Measurements from ENCODE around the gene CFAP54. TPM values are rescaled to one million over a fixed set of nuclear protein-coding genes. Genes with fewer than 3 reads are reported as not detected.

The CFAP54 gene
- polyA plus RNA-seq, 1 donor = 0.44 TPM

GRCh38 chr12:96828169-96828789, 338.9 kb downstream of the CFAP54 start:
- no peak for DNase-seq

DNA sequence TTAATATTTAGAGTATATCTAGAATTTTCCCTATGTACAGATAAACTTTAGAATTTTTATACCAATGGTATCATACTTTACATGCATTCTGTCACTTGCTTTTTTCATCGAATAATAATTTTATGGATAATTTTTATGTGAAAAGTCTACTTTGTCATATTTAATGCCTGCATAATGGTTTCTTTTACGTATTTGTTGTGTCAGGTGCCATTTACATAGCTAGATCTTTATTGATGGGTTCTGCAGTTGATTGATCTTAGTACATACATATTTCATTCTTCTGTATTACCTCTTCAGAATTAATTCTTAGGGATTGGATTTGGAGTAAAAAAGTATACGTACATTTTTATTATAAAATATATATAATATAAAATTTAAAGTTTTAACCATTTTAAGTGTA, 340.0 kb downstream of the CFAP54 start:
- DNase-seq = no peak

DNA sequence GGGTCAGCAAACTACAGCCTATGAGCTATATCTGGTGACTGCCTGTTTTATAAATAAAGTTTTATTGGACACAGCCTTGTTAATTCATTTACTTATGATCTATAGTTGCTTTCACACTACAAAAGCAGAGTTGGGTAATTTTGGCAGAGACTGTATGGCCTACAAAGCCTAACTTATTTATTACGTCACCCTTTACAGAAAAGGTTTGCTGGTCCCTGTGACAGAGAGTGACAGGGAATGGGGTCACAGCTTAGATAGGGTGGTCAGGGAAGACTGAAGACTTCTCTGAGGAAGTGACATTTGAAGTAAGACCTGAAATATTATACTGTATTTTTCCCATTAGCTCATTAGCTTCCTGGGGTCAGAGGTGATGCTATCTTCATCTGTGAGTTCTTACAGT, 342.0 kb downstream of the CFAP54 start:
- no peak for DNase-seq

- DNase-seq = no peak
These were observed 356.9 kb downstream of the CFAP54 start for GRCh38 chr12:96846293-96846692.

- DNase-seq = no peak
These were observed 361.3 kb downstream of the CFAP54 start for GRCh38 chr12:96850676-96851075.

DNA sequence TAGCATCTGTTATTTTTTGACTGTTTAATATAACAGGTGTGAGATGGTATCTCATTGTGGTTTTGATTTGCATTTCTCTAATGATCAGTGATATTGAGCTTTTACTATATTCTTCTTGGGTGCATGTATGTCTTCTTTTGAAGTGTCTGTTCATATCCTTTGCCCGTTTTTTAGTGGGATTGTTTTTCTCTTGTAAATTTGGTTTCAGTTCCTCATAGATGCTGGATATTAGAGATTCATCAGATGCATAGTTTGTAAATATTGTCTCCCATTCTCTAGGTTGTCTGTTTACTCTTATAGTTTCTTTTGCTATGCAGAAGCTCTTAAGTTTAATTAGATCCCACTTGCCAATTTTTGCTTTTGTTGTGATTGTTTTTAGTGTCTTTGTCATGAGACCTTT, 368.8 kb downstream of the CFAP54 start:
- DNase-seq = no peak

DNA sequence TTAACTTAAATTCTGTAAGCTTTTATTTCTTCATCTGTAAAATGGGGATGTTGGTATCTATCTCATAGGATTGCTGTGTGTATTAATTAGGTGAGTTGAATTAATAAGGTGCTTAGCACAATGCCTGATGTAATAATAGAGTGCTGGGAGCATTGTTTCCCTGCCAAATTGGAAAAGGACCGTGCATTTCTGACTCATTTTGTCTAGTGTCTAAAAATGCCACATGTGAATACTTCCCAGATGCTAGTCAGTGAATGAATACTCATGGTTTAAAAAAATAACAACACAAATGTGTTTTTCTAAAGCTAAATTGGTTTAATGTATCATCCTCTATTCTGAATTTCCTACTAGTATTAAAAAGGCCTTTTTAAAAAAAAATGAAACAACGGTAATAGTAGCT, 372.3 kb downstream of the CFAP54 start:
- no peak for DNase-seq

- no peak for DNase-seq
These were observed 372.9 kb downstream of the CFAP54 start for GRCh38 chr12:96862326-96862725.

- DNase-seq = no peak
These were observed 375.0 kb downstream of the CFAP54 start for GRCh38 chr12:96864335-96864734.

GRCh38 chr12:96866801-96867590, 377.6 kb downstream of the CFAP54 start:
- no peak for DNase-seq

GRCh38 chr12:96870946-96871345, 381.6 kb downstream of the CFAP54 start:
- DNase-seq = peak; percentile 45

DNA sequence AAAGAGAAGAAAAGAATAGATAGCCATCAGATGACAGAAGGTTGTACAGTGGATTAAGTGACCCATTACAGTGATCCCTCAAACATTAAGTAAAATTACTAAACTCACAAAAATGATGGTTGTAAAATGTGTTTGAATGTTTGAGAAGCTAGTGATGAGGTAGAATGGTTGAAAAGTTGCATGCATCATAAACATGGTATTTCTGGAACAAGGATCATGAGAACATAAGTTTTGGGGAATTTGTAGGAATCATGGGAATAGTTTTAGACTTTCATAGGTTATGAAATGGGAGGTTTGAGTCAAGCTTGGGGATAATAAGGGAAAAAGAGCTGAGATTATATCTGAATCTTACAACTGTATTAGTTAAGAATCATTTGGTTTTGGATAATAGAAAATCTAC, 383.6 kb downstream of the CFAP54 start:
- DNase-seq = no peak

GRCh38 chr12:96874211-96874610, 384.8 kb downstream of the CFAP54 start:
- no peak for DNase-seq

DNA sequence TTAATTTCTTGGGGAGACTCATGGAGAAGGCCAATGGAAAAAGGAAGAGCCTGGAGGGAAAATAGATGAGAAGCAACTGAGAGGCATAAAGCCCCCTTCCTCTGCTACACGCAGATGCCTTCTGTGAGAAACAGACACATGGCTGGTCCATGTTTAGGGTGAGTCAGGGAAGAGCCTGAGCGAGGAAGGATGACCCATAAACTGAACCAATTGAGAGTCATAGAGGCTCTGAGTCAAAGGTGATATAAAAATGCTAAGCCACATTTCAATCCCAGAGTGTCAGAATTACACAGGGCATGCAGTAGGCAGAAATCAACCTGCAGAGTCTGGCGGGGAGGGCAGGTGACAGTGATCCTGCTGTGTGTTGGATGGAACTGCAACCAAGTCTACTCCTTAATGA, 387.6 kb downstream of the CFAP54 start:
- DNase-seq = no peak

DNA sequence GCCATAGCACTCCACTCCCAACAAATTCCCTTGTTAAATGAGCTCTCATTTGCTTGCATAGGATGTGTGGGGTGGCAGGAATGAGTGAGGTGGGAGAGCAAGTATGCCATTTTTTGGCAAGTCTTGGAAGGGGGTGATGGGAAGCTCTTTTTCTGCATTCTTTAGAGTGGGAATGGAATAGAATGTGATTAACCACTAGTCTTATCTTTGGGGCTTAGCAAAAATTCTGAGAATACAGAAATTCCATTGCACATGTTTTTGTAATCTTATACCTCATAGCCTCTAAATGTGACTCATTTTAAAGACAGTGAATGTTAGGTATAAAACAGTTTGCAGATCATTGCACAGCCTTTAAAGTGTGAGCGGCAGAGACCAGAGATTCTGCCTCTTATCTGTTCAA, 389.3 kb downstream of the CFAP54 start:
- no peak for DNase-seq

DNA sequence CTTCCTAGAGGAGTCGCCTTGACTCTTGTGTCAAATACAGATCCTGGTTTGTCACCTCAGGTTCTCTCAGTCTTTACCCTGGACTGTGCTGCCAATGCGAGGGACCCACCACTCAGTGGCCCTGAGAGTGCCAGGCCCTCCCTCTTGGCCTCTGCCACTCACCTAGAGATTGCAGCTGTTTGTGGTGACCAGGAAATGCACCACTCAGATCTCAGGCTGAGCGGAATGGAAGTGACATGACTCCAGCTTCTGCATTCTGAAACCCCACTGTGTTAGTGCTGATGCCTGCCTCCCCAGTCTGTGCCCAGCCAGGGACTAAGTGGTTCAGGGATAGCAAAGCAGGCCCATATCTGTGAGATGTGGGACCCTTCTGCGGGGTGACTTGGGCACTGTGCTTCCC, 389.9 kb downstream of the CFAP54 start:
- no peak for DNase-seq

DNA sequence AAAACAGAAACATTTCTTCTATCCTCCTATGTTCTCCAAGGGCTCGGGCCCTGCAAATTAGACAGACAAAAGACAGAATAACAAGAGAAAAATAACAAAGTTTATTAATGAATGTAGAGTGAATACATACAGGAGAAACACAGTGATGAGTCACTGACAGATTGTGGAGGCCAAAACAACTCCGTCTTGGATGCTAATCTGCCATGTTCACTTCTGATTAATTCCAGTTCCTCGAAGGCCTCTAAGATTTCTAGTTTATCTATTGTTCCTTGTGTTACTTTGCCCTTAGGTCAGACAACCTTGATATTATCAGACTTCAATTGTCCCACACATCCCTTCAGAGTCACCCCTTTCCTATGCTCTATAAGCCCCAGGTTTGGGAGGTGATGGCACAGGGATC, 390.8 kb downstream of the CFAP54 start:
- DNase-seq = no peak

DNA sequence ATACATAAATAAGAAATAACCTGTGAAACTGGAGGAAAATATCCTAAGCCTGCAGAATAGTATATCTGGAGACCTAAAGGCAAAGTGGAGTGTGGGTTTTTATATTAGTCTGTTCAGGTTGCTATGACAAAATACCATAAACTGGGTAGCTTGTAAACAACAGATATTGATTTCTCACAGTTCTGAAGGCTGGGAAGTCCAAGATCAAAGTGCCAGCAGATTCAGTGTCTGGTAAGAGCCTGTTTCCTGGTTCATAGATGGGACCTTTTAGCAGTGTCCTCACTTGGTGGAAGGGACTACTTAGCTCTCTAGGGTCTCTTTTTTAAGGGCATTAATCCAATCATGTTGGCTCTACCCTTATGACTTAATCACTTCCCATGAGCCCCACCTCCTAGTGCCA, 392.2 kb downstream of the CFAP54 start:
- DNase-seq = no peak

DNA sequence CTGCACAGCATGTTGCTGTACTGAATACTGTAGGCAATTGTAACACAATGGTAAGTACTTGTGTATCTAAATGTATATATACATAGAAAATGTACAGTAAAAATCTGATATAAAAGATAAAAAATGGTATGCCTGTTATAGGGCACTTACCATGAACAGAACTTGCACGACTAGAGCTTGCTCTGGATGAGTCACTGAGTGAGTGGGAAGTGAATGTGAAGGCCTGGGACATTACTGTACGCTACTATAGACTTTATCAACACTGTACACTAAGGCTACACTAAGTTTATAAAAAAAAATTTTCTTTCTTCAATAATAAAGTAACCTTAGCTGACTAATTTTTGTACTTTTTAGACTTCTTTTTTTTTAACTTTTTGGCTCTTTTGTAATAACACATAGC, 393.5 kb downstream of the CFAP54 start:
- DNase-seq = no peak

DNA sequence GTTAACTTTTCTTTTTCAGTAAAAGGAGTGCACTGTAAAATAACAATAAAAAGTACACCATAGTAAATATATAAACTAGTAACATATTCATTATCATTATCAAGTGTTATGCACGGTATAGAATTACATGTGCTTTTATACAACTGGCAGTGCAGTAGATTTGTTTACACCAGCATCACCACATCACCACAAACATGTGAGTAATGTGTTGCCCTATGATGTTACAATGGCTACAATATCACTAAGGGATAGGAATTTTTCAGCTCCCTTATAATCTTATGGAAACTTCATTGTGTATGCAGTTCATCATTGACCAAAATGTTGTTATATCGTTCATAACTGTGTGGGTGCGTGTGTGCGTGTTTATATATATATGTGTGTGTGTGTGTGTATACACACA, 394.2 kb downstream of the CFAP54 start:
- DNase-seq = no peak

DNA sequence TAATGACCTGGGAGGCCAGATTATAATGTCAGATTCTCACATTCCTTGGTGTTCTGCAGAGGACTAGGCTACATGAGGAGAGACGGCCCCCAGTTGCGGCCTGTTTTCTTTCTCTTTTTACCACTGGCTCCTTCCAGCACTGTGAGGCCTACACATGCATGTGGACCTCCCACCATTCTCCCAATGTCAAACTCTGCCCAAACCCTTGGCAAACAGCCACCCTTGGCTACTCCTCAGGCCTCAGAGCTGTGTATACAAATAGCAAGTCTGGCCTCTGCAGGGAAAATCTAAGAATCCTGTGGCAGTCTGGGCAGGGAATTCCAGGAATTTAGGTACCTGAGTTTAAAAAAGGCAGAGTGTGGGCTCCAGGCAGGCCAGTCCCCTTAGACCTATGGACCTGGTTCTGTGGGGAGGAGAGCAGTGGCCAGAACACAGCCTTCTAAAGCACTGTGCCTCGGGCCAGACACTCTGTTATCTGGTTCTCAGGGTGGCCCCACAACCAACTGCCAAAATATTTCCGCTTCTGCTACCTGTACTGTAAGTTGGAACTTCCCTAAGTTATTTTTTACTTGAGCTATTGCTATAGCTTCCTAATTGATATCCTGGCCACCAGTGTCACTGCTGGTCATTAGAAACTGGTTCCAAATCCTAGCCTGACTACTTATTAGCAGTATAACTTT, 397.8 kb downstream of the CFAP54 start:
- peak; percentile 71 for DNase-seq

DNA sequence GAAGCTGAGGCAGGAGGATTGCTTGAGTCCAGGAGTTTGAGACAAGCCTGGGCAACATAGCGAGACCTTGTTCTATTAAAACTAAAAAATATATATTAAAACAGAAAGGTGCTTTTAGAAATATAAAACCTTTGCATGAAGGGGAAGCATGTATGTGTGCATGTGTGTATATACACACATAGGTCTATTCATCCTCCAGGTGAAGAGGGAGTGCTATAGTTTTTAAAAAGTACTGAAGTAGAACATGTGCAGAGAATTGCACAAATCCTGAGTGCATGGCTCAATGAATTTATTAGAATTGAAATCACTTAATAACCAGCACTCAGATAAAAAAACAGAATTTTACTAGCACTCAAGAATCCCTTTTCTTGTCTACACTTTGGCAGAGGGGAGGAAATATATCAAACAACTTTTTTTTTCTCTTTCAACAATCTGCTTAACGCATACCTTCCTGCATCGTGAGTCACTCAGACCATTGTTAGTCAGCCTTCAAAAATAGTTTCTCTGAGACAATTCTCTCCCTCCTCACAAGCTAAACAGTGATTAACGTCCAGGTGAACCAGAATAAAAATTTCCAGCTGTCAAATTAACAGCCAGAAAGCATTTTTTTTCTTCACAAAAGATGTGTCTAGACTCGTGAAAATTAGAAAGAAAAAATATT, 400.0 kb downstream of the CFAP54 start:
- DNase-seq = no peak

GRCh38 chr12:96890331-96890730, 401.0 kb downstream of the CFAP54 start:
- no peak for DNase-seq
